ENCODE data around the gene PTCD3.

The PTCD3 gene

DNA sequence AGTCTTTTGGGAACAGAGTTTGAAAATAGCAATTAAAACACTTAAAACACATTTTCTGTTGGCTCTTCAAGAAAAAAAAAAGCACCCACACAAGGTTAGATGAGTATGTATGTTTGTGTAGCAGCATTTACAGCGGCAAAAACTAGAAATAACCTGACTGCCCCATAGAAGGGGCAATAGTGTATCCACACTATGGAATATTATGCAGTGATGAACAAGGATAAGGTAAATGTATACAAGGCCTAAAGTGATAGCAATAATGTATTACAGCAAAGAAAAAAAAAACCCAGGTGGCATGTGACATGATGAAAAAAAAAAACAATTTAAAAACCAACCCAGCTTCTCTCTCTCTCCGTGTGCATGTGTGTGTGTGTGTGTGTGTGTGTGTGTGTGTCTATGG is 35.2 kb upstream of the PTCD3 start:
- no peak overlapping the region for H3K4me3 ChIP-seq (ENCODE audit: low read length)
- H3K27me3 ChIP-seq (ENCODE audit: control insufficient read depth, insufficient read depth, low read length), result no peaks in the 10 kb centered on the region
- no peak overlapping the region for H3K9ac ChIP-seq (ENCODE audit: low read length)
- H3K36me3 ChIP-seq (ENCODE audit: control insufficient read depth, low read depth, low read length), result peaks cover 94% of the 10 kb centered on the region
- H3K27ac ChIP-seq (ENCODE audit: low read length), result no peak overlapping the region
- H3K9me3 ChIP-seq (ENCODE audit: control insufficient read depth, low read depth, low read length), result no peaks in the 10 kb centered on the region
- no peaks in the 10 kb centered on the region for H3K4me1 ChIP-seq (ENCODE audit: control insufficient read depth, low read depth, low read length)

DNA sequence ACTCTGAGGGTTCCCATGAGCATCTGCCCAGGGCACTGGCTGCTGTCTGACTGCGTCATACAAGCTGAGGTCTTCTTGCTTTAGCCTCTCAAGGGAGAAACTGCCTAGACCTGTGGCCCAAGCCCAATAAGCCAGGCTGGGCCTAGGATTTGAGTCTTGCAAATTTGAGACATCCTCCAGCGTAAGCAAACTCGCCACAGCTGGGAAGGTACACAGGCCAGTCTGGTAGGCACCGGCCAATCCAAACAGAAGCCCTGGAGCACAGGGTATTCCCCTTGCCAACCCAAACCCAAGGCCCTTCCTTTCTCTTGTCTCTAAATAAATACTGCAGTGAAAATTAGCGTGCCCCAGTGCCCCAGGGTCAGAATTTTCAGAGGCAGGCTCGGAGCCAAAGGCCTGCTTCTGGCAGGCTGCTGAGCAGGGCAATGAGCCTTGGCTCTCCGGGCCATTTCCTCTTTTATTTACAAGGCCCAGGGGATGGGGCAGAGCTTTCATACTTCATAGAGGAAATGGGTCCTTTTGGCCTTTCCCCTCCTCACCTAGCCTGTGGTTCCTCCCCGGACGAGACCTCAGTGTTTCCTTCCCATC is 33.7 kb upstream of the PTCD3 start:
- Histone ChIP-seq H3K27ac (ENCODE audit: low read length) (no peak overlapping the region), H3K9me3 (ENCODE audit: control insufficient read depth, low read depth, low read length) (no peaks in the 10 kb centered on the region), H3K27me3 (ENCODE audit: control insufficient read depth, insufficient read depth, low read length) (no peaks in the 10 kb centered on the region), H3K4me3 (ENCODE audit: low read length) (no peak overlapping the region), H3K36me3 (ENCODE audit: control insufficient read depth, low read depth, low read length) (peaks cover 94% of the 10 kb centered on the region), H3K9ac (ENCODE audit: low read length) (no peak overlapping the region), H3K4me1 (ENCODE audit: control insufficient read depth, low read depth, low read length) (no peaks in the 10 kb centered on the region)

DNA sequence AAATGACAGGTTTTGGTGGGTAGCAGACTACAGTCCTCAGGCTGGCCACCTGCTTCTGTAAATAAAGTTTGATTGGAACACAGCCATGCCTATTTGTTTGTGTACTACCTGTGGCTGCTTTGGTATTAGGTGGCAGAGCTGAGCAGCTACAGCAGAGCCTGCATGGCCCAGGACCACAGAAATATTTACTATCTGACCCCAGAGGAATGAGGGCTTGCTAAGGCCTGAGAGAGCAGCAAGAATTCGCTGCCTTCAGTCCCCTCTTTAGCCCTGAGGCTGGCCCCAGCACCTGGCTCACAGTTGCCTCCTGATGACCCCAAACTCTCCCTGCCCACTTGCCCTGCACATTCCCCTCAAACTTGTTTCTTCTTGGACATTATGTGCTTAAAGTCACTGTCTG is 32.8 kb upstream of the PTCD3 start:
- Histone ChIP-seq H3K4me1 (ENCODE audit: control insufficient read depth, low read depth, low read length) (no peaks in the 10 kb centered on the region), H3K27ac (ENCODE audit: low read length) (no peak overlapping the region)

DNA sequence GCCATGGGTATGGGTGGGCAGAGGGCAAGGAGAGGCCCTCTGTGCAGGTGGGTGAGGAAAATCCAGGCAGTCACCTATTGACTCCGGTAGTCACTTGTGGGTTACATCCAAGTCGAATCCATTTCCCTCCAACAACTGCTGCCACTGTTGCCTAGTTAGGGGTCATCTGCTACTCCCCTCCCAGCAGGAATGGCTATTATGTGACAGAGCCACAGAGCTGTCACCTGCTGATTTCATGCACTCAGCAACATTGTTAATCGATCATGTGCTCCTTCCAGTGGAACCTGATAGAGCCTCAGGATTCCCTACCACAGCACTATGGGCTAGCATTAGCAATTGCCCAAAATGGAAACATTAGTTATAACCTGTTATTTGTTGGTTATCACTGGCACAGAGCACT is 31.8 kb upstream of the PTCD3 start:
- H3K27me3 ChIP-seq (ENCODE audit: control insufficient read depth, insufficient read depth, low read length), result no peaks in the 10 kb centered on the region
- H3K36me3 ChIP-seq (ENCODE audit: control insufficient read depth, low read depth, low read length), result peaks cover 95% of the 10 kb centered on the region
- H3K4me1 ChIP-seq (ENCODE audit: control insufficient read depth, low read depth, low read length), result no peaks in the 10 kb centered on the region
- no peak overlapping the region for H3K27ac ChIP-seq (ENCODE audit: low read length)
- H3K9me3 ChIP-seq (ENCODE audit: control insufficient read depth, low read depth, low read length), result no peaks in the 10 kb centered on the region
- H3K4me3 ChIP-seq (ENCODE audit: low read length), result no peak overlapping the region
- no peak overlapping the region for H3K9ac ChIP-seq (ENCODE audit: low read length)

More for the DNA sequence above, 32.8 kb upstream of the PTCD3 start:
- H3K9me3 ChIP-seq (ENCODE audit: control insufficient read depth, low read depth, low read length), result no peaks in the 10 kb centered on the region
- no peaks in the 10 kb centered on the region for H3K27me3 ChIP-seq (ENCODE audit: control insufficient read depth, insufficient read depth, low read length)
- no peak overlapping the region for H3K9ac ChIP-seq (ENCODE audit: low read length)
- H3K36me3 ChIP-seq (ENCODE audit: control insufficient read depth, low read depth, low read length), result peaks cover 94% of the 10 kb centered on the region
- no peak overlapping the region for H3K4me3 ChIP-seq (ENCODE audit: low read length)

DNA sequence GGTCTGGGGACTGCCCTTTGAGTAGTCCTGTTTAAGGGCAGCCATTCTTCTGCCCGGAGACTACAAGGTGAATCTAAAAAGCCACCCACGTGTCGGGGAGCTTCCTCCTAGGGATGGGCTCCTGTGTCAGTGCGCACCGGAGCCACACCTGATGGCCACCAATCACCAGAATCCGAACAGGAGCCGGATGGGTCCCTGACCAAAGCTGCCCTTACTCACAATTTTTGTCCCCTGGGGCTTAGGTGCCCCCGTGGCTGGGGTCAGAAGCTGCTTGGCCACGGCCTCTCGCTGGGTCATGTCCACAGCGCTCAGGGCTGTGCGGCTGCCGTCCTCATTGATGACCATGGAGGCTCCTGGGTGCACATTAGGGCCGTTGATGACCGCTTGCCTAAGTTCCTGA is 31.2 kb upstream of the PTCD3 start:
- H3K27ac ChIP-seq (ENCODE audit: low read length), result no peak overlapping the region
- no peaks in the 10 kb centered on the region for H3K9me3 ChIP-seq (ENCODE audit: control insufficient read depth, low read depth, low read length)
- H3K4me1 ChIP-seq (ENCODE audit: control insufficient read depth, low read depth, low read length), result no peaks in the 10 kb centered on the region
- no peak overlapping the region for H3K9ac ChIP-seq (ENCODE audit: low read length)
- H3K36me3 ChIP-seq (ENCODE audit: control insufficient read depth, low read depth, low read length), result peaks cover 95% of the 10 kb centered on the region
- H3K27me3 ChIP-seq (ENCODE audit: control insufficient read depth, insufficient read depth, low read length), result no peaks in the 10 kb centered on the region
- no peak overlapping the region for H3K4me3 ChIP-seq (ENCODE audit: low read length)

GRCh38 chr2:86075886-86076285 is 30.1 kb upstream of the PTCD3 start:
- no peaks in the 10 kb centered on the region for H3K9me3 ChIP-seq (ENCODE audit: control insufficient read depth, low read depth, low read length)
- H3K27me3 ChIP-seq (ENCODE audit: control insufficient read depth, insufficient read depth, low read length), result no peaks in the 10 kb centered on the region
- no peaks in the 10 kb centered on the region for H3K4me1 ChIP-seq (ENCODE audit: control insufficient read depth, low read depth, low read length)
- H3K4me3 ChIP-seq (ENCODE audit: low read length), result no peak overlapping the region
- H3K9ac ChIP-seq (ENCODE audit: low read length), result no peak overlapping the region
- peaks cover 94% of the 10 kb centered on the region for H3K36me3 ChIP-seq (ENCODE audit: control insufficient read depth, low read depth, low read length)
- H3K27ac ChIP-seq (ENCODE audit: low read length), result no peak overlapping the region

- Histone ChIP-seq H3K4me1 (ENCODE audit: control insufficient read depth, low read depth, low read length) (no peaks in the 10 kb centered on the region), H3K36me3 (ENCODE audit: control insufficient read depth, low read depth, low read length) (peaks cover 87% of the 10 kb centered on the region), H3K9ac (ENCODE audit: low read length) (no peak overlapping the region), H3K4me3 (ENCODE audit: low read length) (no peak overlapping the region), H3K9me3 (ENCODE audit: control insufficient read depth, low read depth, low read length) (no peaks in the 10 kb centered on the region), H3K27me3 (ENCODE audit: control insufficient read depth, insufficient read depth, low read length) (no peaks in the 10 kb centered on the region), H3K27ac (ENCODE audit: low read length) (no peak overlapping the region)
Observed at GRCh38 chr2:86078774-86079545, 27.1 kb upstream of the PTCD3 start.

DNA sequence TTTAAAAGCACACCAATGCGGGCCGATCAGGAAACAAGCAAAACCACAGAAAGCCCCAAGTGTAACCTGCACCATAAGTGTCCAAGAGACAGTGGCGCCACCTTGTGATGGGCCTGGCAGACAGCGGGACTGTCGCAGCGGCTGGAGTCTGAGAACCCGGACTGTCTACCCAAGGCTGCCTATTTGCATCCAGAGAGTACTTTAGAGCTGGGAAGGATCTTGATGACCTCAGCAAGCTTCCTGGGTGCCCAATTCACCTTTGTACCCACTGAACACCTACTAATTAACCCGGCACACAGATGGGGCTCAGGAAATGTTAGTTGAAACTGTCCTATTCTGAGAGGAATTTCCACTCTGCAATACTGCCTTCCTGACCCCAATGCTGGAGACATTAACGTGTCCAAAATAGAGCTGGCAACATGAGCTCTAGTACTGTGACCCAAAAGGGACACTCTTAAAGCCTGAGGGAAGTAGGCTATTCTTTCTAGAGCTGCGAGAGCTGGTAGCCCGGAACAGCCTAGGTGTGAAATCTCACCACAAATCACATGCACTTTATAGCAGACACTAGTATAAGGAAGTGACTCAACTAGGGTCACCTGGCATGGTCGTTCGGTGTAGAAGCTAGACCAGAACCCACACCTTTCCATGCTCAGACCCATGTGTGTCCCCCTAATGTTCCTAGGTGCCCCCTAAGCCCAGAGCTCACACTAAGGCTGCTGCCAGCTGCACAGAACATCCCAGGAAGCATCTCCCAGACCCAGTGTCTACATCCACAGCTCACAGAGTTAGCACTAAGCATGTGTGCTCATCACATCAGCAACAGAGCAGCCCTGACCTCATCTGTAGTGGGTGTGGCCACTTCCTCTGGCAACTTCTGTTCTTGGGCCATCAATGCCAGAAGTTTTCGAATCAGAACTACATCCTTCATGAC is 25.8 kb upstream of the PTCD3 start:
- peaks cover 77% of the 10 kb centered on the region for H3K36me3 ChIP-seq (ENCODE audit: control insufficient read depth, low read depth, low read length)

GRCh38 chr2:86081724-86082123 is 24.3 kb upstream of the PTCD3 start:
- Histone ChIP-seq H3K4me1 (ENCODE audit: control insufficient read depth, low read depth, low read length) (no peaks in the 10 kb centered on the region), H3K9me3 (ENCODE audit: control insufficient read depth, low read depth, low read length) (no peaks in the 10 kb centered on the region), H3K9ac (ENCODE audit: low read length) (no peak overlapping the region), H3K4me3 (ENCODE audit: low read length) (no peak overlapping the region), H3K27ac (ENCODE audit: low read length) (no peak overlapping the region), H3K36me3 (ENCODE audit: control insufficient read depth, low read depth, low read length) (peaks cover 78% of the 10 kb centered on the region), H3K27me3 (ENCODE audit: control insufficient read depth, insufficient read depth, low read length) (no peaks in the 10 kb centered on the region)

More for the DNA sequence above, 25.8 kb upstream of the PTCD3 start:
- H3K9ac ChIP-seq (ENCODE audit: low read length), result no peak overlapping the region
- H3K4me1 ChIP-seq (ENCODE audit: control insufficient read depth, low read depth, low read length), result no peaks in the 10 kb centered on the region
- no peak overlapping the region for H3K27ac ChIP-seq (ENCODE audit: low read length)
- no peak overlapping the region for H3K4me3 ChIP-seq (ENCODE audit: low read length)
- H3K9me3 ChIP-seq (ENCODE audit: control insufficient read depth, low read depth, low read length), result no peaks in the 10 kb centered on the region
- no peaks in the 10 kb centered on the region for H3K27me3 ChIP-seq (ENCODE audit: control insufficient read depth, insufficient read depth, low read length)

GRCh38 chr2:86082756-86083155 is 23.3 kb upstream of the PTCD3 start:
- Histone ChIP-seq H3K36me3 (ENCODE audit: control insufficient read depth, low read depth, low read length) (peaks cover 78% of the 10 kb centered on the region), H3K9ac (ENCODE audit: low read length) (no peak overlapping the region), H3K27ac (ENCODE audit: low read length) (no peak overlapping the region), H3K4me3 (ENCODE audit: low read length) (no peak overlapping the region), H3K27me3 (ENCODE audit: control insufficient read depth, insufficient read depth, low read length) (no peaks in the 10 kb centered on the region), H3K9me3 (ENCODE audit: control insufficient read depth, low read depth, low read length) (no peaks in the 10 kb centered on the region), H3K4me1 (ENCODE audit: control insufficient read depth, low read depth, low read length) (no peaks in the 10 kb centered on the region)

- no peaks in the 10 kb centered on the region for H3K27me3 ChIP-seq (ENCODE audit: control insufficient read depth, insufficient read depth, low read length)
- no peak overlapping the region for H3K4me3 ChIP-seq (ENCODE audit: low read length)
- H3K9me3 ChIP-seq (ENCODE audit: control insufficient read depth, low read depth, low read length), result no peaks in the 10 kb centered on the region
- no peak overlapping the region for H3K27ac ChIP-seq (ENCODE audit: low read length)
- peaks cover 56% of the 10 kb centered on the region for H3K36me3 ChIP-seq (ENCODE audit: control insufficient read depth, low read depth, low read length)
- no peak overlapping the region for H3K9ac ChIP-seq (ENCODE audit: low read length)
- no peaks in the 10 kb centered on the region for H3K4me1 ChIP-seq (ENCODE audit: control insufficient read depth, low read depth, low read length)
Observed at GRCh38 chr2:86087936-86088850, 17.8 kb upstream of the PTCD3 start.
